ENCODE results near the gene DAND5. TPM values are rescaled to one million over a fixed set of nuclear protein-coding genes. Genes with fewer than 3 reads are reported as not detected.

DAND5 gene
- total and polyA plus RNA-seq, 8 donors: 0.13 to 0.54 (median 0.30) TPM; not detected in 1

- H3K4me1 ChIP-seq: peaks cover 68 to 91% of the 10 kb centered on the region in 2 donors
- peak overlapping the region; percentile 77 to 94 for H3K27ac ChIP-seq
- H3K9me3 ChIP-seq: no peaks in the 10 kb centered on the region
- H3K27me3 ChIP-seq: peaks cover 0 to 49% of the 10 kb centered on the region in 2 donors
- H3K36me3 ChIP-seq: no peaks in the 10 kb centered on the region
- DNase-seq: peak in 1 of 4 donors; percentile 33
- no peak for TF ChIP-seq CTCF (IDR thresholded peaks at IDR 0.05)
- intact Hi-C loops (cut with DNase I): no loop called here
- no peak overlapping the region for H3K4me3 ChIP-seq
- peak; percentile 18 for ATAC-seq
Observed at GRCh38 chr19:13015361-13016223, 46.2 kb downstream of the DAND5 start.

DNA sequence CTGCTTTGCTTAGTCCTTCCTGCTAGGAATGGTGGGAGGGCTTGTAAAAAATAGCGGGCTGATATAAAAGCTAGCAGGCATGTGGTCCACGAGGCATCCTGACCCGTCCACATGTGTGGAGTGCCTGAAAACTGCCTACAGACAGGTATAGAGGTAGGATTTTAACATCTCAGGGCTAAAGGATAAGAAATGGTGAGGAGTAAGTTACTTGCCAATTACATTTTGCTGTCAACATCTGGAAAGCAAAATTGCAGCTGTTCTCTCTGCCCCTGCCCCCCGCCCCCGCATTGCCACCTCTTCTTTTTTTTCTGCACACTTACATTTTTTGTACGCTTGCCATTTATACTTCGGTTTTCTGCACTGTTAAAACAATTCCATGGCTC lies 46.9 kb downstream of the DAND5 start:
- Histone ChIP-seq H3K4me3 (no peak overlapping the region), H3K36me3 (no peaks in the 10 kb centered on the region), H3K9me3 (no peaks in the 10 kb centered on the region), H3K4me1 (peaks cover 73 to 98% of the 10 kb centered on the region in 2 donors), H3K27me3 (peaks cover 0 to 42% of the 10 kb centered on the region in 2 donors), H3K27ac (peak overlapping the region; percentile 77 to 94)
- ATAC-seq: no peak
- intact Hi-C loops (cut with DNase I): no loop called here
- peak in 1 of 4 donors; percentile 9 for DNase-seq
- TF ChIP-seq CTCF (IDR thresholded peaks at IDR 0.05): no peak

GRCh38 chr19:13016628-13017305 lies 47.4 kb downstream of the DAND5 start:
- Histone ChIP-seq H3K27me3 (peaks cover 0 to 37% of the 10 kb centered on the region in 2 donors), H3K4me1 (peaks cover 79 to 98% of the 10 kb centered on the region in 2 donors), H3K27ac (peak overlapping the region; percentile 77 to 94), H3K4me3 (no peak overlapping the region), H3K9me3 (no peaks in the 10 kb centered on the region), H3K36me3 (no peaks in the 10 kb centered on the region)
- peak; percentile 9 for ATAC-seq
- TF ChIP-seq CTCF (IDR thresholded peaks at IDR 0.05): no peak
- intact Hi-C loops (cut with DNase I): no loop called here
- peak in 1 of 4 donors; percentile 23 for DNase-seq

DNA sequence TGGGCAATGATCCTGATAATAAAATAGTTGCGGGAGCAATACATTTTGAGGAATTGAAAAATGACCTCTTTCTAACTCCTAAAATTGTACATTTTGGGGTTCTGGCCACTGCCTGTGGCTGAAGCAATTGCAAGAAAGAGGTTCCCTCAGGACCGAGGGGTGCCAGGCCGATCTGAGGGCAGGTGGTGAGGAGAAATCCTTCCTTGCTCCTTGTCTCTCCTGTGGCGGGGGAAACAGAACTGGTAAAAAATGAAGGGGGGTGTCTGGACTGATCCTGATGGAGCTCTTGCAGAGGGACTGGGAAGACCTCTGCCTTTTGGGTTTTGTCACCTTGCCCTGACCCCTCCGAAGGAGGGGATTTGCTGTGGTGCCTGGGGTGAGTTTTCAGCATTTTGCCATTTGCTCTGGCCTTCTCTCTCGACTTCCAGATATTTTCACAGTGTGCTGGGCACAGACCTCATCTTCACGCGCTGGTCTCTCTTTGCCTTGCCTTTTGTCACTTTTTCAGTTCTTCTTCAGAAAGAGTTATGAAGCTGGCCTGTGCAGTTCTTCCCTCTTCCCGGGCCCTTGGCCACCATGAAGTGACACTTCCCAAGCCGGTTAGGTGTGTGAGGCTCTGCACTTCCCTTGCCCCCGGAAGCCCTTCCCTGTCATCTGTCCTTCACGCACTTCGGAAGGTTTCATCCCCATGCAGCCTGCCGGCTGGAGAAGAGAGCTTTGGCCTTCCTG lies 48.1 kb downstream of the DAND5 start:
- no peak overlapping the region for H3K4me3 ChIP-seq

More for the DNA sequence above, 48.1 kb downstream of the DAND5 start:
- intact Hi-C loops (cut with DNase I): no loop called here
- H3K36me3 ChIP-seq: no peaks in the 10 kb centered on the region
- no peaks in the 10 kb centered on the region for H3K9me3 ChIP-seq
- ATAC-seq (no peak), DNase-seq (peak in 1 of 4 donors; percentile 41)
- peak overlapping the region; percentile 77 to 94 for H3K27ac ChIP-seq
- peaks cover 0 to 30% of the 10 kb centered on the region in 2 donors for H3K27me3 ChIP-seq
- H3K4me1 ChIP-seq: peaks cover 81 to 99% of the 10 kb centered on the region in 2 donors
- no peak for TF ChIP-seq CTCF (IDR thresholded peaks at IDR 0.05)
